Keratinocyte (primary cell): Measurements from ENCODE around the gene KLHL14. TPM values are rescaled to one million over a fixed set of nuclear protein-coding genes. Genes with fewer than 3 reads are reported as not detected.
"Not testable (repeated sequence)": the region's sequence is repeated elsewhere in the genome, so short reads cannot be mapped to it uniquely, and the experiment has no call there.

Experiments used
- DNase-seq: peaks from one replicate; pipeline ENCODE4 v3.0.0-alpha.2; 2011; ENCODE audit warnings: low read depth, missing footprints, low spot score
- FAIRE-seq: peaks from 2 replicates; lab custom pipeline; 2011; peaks lifted over from hg19 to GRCh38; lab: Jason Lieb, UNC
- H2AFZ ChIP-seq: 2 replicates; pipeline ENCODE4 v1.6.0; 2012; ENCODE audit warnings: low read length, control low read depth, inconsistent platforms; ENCODE audit not compliant: control insufficient read depth
- H3K27ac ChIP-seq: 2 replicates; pipeline ENCODE4 v1.5.1; 2011; ENCODE audit warnings: low read length; ENCODE audit not compliant: control insufficient read depth, insufficient read depth
- H3K27me3 ChIP-seq: 3 replicates; pipeline ENCODE4 v1.6.0; 2011; ENCODE audit warnings: low read length; ENCODE audit not compliant: control insufficient read depth, insufficient read depth; ENCODE audit errors: extremely low read depth
- H3K36me3 ChIP-seq, 2 experiments: 2 replicates in 1 of 2; 3 replicates in 1 of 2; pipeline ENCODE4 v1.5.1; 2011; ENCODE audit warnings: low read length in 2 of 2, mild to moderate bottlenecking in 1 of 2; ENCODE audit not compliant: control insufficient read depth in 2 of 2, insufficient read depth in 2 of 2; ENCODE audit errors: extremely low read depth in 1 of 2
- H3K4me1 ChIP-seq: 3 replicates; pipeline ENCODE4 v1.5.1; 2011; ENCODE audit warnings: low read length; ENCODE audit not compliant: control insufficient read depth, insufficient read depth; ENCODE audit errors: extremely low read depth
- H3K4me2 ChIP-seq: 3 replicates; pipeline ENCODE4 v1.6.0; 2011; ENCODE audit warnings: low read depth, low read length; ENCODE audit not compliant: control insufficient read depth, insufficient read depth; ENCODE audit errors: extremely low read depth
- H3K4me3 ChIP-seq, 3 experiments: fragments of 200-600 bp in 1 of 3; sonication (generic) in 1 of 3; 2 replicates in 2 of 3; 3 replicates in 1 of 3; pipeline ENCODE4 v1.5.1; 2011 to 2016; ENCODE audit warnings: low read length in 3 of 3, mild to moderate bottlenecking in 3 of 3, control low read depth in 2 of 3, inconsistent platforms in 1 of 3, low read depth in 1 of 3, mixed read lengths in 1 of 3, mixed run types in 1 of 3, moderate library complexity in 1 of 3; ENCODE audit not compliant: control insufficient read depth in 2 of 3, insufficient read depth in 2 of 3; ENCODE audit errors: extremely low read depth in 1 of 3
- H3K79me2 ChIP-seq: 2 replicates; pipeline ENCODE4 v1.6.0; 2012; ENCODE audit warnings: low read length; ENCODE audit not compliant: control insufficient read depth, insufficient read depth
- H3K9ac ChIP-seq: 3 replicates; pipeline ENCODE4 v1.6.0; 2011; ENCODE audit warnings: low read length; ENCODE audit not compliant: control insufficient read depth, insufficient read depth; ENCODE audit errors: extremely low read depth
- H3K9me1 ChIP-seq: 3 replicates; pipeline ENCODE4 v1.6.0; 2011; ENCODE audit warnings: low read length; ENCODE audit not compliant: control insufficient read depth, insufficient read depth; ENCODE audit errors: extremely low read depth
- H3K9me3 ChIP-seq: 2 replicates; pipeline ENCODE4 v1.5.1; 2012; ENCODE audit warnings: low read depth, low read length; ENCODE audit not compliant: control insufficient read depth
- H4K20me1 ChIP-seq: 3 replicates; pipeline ENCODE4 v1.6.0; 2011; ENCODE audit warnings: low read length; ENCODE audit not compliant: control insufficient read depth, insufficient read depth; ENCODE audit errors: extremely low read depth
- EZH2 ChIP-seq: IDR thresholded peaks from one replicate; pipeline ENCODE4 v1.6.1; 2012; ENCODE audit warnings: inconsistent platforms, mild to moderate bottlenecking, low read length, moderate library complexity
- dilution Hi-C: fragments of 300-500 bp; cut with MboI; formaldehyde crosslinking; loops from one replicate; pipeline ENCODE4 v1.7.0; 2020; ENCODE audit warnings: low sequenced_read_pairs; ENCODE audit not compliant: extremely low pct_ligation_motif_present
- polyA plus RNA-seq, 5 experiments: library from polyadenylated mRNA; depleted of rRNA in 3 of 5; stranded (reverse) in 3 of 5; stranded (forward) in 1 of 5; unstranded in 1 of 5; fragments of >200 nt; gene quantifications; 1 replicate in 1 of 5; 2 replicates in 3 of 5; 3 replicates in 1 of 5; pipeline versions ENCODE4 v1.2.1 to v1.2.3, GENCODE V29; 2011 to 2012; ENCODE audit warnings: missing spikeins in 2 of 5, low read depth in 1 of 5, low replicate concordance in 1 of 5
- TF ChIP-seq, protein P1 (sequence below), 3 experiments: IDR thresholded peaks in 1 of 3; conservative IDR thresholded peaks in 1 of 3; optimal IDR thresholded peaks in 1 of 3; 2 replicates in 2 of 3; 3 replicates in 1 of 3; pipeline versions ENCODE3 to v1.5.1; 2011; ENCODE audit warnings: low read length in 3 of 3, mild to moderate bottlenecking in 3 of 3, moderate library complexity in 2 of 3, control low read depth in 1 of 3, inconsistent platforms in 1 of 3; ENCODE audit not compliant: insufficient read depth in 2 of 3; ENCODE audit errors: extremely low read depth in 1 of 3

KLHL14 gene
- polyA plus RNA-seq, 1 donor (not counting 4 experiments of a cell fraction or from before 2014, with no cell fraction given), result not detected

GRCh38 chr18:32668956-32669355, 103.9 kb downstream of the KLHL14 start:
- no peak for TF ChIP-seq EZH2
- DNase-seq (no peak), FAIRE-seq (no peak)
- Histone ChIP-seq H3K4me2 (no peak overlapping the region), H3K27ac (no peak overlapping the region), H3K79me2 (no peaks in the 10 kb centered on the region), H3K27me3 (no peaks in the 10 kb centered on the region), H3K4me3 (no peak overlapping the region), H3K36me3 (no peaks in the 10 kb centered on the region), H3K4me1 (no peaks in the 10 kb centered on the region), H4K20me1 (no peaks in the 10 kb centered on the region), H3K9ac (no peak overlapping the region), H3K9me1 (no peaks in the 10 kb centered on the region), H2AFZ (no peak overlapping the region), H3K9me3 (no peaks in the 10 kb centered on the region)
- dilution Hi-C loops, result no loop called here

DNA sequence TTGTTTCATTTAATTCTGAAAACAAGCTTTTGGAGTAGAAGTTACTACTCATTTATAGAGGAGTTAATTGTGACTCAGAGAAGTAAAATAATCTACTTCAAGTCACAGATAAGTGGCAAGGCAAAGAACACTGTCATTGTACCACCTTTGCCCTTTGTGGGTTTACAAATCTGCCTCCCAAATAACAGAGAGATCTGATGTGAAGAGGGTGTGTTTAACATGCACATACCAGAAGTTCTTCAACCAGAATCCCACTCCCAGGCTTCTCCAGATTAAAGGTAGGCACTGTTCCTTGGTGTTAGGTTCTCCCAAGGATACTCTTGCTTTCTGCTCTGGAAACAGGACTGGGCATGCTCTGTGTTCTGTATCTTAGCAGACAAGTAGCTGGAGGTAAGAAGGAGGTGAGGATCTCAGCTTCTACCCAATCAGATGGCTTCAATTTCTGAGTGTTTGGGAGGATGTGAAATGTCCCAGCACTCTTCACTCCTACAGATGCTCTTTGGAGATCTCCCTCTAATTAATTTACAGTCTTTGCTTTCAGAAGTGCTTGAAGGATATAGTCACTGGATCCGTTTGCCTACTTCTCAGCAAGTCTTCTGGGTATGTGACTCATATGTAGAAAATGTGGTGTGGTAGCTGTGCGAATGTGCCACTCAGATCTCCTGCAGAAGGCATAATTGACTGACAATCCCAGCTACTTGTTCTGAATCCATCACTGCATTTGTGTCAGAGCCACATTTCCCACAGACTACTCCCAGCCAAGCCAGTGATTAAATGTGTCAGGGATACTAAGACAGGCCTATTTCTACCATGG, 111.1 kb downstream of the KLHL14 start:
- Histone ChIP-seq H3K36me3 (no peaks in the 10 kb centered on the region), H4K20me1 (no peaks in the 10 kb centered on the region), H3K27me3 (no peaks in the 10 kb centered on the region), H3K79me2 (no peaks in the 10 kb centered on the region), H3K4me2 (peak overlapping the region; percentile 17), H3K9ac (no peak overlapping the region), H3K4me3 (no peak overlapping the region), H3K9me1 (no peaks in the 10 kb centered on the region), H3K9me3 (no peaks in the 10 kb centered on the region), H3K4me1 (peaks cover 14% of the 10 kb centered on the region), H2AFZ (peak overlapping the region; percentile 43), H3K27ac (no peak overlapping the region)
- FAIRE-seq, result peak; percentile 91
- no peak for TF ChIP-seq EZH2
- TF ChIP-seq, protein P1, sequence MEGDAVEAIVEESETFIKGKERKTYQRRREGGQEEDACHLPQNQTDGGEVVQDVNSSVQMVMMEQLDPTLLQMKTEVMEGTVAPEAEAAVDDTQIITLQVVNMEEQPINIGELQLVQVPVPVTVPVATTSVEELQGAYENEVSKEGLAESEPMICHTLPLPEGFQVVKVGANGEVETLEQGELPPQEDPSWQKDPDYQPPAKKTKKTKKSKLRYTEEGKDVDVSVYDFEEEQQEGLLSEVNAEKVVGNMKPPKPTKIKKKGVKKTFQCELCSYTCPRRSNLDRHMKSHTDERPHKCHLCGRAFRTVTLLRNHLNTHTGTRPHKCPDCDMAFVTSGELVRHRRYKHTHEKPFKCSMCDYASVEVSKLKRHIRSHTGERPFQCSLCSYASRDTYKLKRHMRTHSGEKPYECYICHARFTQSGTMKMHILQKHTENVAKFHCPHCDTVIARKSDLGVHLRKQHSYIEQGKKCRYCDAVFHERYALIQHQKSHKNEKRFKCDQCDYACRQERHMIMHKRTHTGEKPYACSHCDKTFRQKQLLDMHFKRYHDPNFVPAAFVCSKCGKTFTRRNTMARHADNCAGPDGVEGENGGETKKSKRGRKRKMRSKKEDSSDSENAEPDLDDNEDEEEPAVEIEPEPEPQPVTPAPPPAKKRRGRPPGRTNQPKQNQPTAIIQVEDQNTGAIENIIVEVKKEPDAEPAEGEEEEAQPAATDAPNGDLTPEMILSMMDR (optimal IDR thresholded peaks at IDR 0.05 in 1 of 3, IDR thresholded peaks at IDR 0.05 in 1 of 3, conservative IDR thresholded peaks at IDR 0.05 in 1 of 3; ENCODE audit: extremely low read depth in 1 of 3, insufficient read depth in 2 of 3, low read length in 3 of 3), result no peak
- DNase-seq, result peak; percentile 21
- dilution Hi-C loops, result no loop called here

- FAIRE-seq, H2AFZ ChIP-seq, H3K4me1 ChIP-seq, H3K9me3 ChIP-seq, H3K9ac ChIP-seq, H4K20me1 ChIP-seq, H3K4me3 ChIP-seq, DNase-seq, H3K79me2 ChIP-seq, dilution Hi-C loops, H3K27me3 ChIP-seq, H3K4me2 ChIP-seq, H3K27ac ChIP-seq, H3K9me1 ChIP-seq, H3K36me3 ChIP-seq: not testable (repeated sequence)
These were observed 118.3 kb downstream of the KLHL14 start for GRCh38 chr18:32654507-32654906.

- H3K36me3 ChIP-seq, H3K27ac ChIP-seq, FAIRE-seq, H3K27me3 ChIP-seq, dilution Hi-C loops, DNase-seq, H3K9ac ChIP-seq, H3K4me1 ChIP-seq, H3K4me2 ChIP-seq, H3K9me3 ChIP-seq, H2AFZ ChIP-seq, H3K9me1 ChIP-seq, H3K4me3 ChIP-seq, H3K79me2 ChIP-seq, H4K20me1 ChIP-seq: not testable (repeated sequence)
These were observed 135.2 kb downstream of the KLHL14 start for GRCh38 chr18:32637659-32638058.
